COLO668 (cell line): Measurements from ENCODE around the gene CLDN6.

Source experiments
- DNase-seq: peaks from one replicate; lab custom pipeline; 2025; ENCODE audit not compliant: unreplicated experiment; lab: John Stamatoyannopoulos, UW

The CLDN6 gene

DNA sequence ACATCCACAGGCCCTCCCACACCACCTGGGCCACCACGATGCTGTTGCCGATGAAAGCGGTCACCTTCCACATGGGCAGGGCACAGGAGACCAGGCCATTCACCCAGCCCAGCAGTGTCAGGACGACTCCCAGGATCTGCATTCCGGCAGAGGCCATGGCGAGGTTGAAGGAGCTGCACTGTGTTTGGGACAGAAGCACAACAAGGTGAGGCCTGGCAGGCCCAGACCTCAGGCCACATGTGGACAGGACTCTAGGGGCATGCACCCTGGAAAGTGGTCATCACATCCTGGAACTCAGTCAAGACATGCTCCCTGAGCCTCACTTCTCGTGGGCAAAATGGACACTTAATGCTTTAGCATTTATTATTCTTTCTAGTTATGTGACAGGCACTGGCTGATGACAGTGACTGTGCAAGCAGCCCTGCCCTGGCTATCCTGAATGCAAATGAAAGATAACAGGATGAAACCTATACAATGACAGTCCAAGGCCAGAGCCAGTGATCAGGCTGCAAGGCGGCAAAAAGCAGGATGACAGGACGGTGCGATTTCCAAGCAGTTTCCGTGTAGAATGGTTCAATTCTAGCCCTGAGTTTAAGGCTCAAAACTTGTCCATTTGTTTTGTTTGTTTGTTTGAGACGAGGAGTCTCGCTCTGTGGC lies 2.0 kb downstream of the CLDN6 start:
- no peak for DNase-seq

DNA sequence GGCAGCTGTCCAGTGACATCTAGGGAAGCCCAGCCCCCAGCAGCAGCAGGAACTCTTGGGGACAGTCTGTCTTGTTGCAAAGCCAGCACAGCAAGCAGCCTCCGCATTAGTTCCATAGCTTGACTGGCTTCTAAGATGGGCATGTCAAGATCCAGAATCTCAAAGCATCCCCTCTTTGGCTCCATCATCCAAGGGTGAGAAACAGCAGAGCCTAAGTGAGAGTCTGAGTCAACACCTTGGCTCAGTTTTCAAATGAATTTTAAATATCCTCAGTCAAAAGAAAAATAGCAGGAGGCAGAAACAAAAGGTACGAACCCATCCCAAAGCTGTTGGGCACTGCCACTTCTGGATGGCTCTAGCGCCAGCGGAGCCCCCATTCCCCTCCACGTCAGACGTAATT lies 3.0 kb downstream of the CLDN6 start:
- DNase-seq = no peak

DNA sequence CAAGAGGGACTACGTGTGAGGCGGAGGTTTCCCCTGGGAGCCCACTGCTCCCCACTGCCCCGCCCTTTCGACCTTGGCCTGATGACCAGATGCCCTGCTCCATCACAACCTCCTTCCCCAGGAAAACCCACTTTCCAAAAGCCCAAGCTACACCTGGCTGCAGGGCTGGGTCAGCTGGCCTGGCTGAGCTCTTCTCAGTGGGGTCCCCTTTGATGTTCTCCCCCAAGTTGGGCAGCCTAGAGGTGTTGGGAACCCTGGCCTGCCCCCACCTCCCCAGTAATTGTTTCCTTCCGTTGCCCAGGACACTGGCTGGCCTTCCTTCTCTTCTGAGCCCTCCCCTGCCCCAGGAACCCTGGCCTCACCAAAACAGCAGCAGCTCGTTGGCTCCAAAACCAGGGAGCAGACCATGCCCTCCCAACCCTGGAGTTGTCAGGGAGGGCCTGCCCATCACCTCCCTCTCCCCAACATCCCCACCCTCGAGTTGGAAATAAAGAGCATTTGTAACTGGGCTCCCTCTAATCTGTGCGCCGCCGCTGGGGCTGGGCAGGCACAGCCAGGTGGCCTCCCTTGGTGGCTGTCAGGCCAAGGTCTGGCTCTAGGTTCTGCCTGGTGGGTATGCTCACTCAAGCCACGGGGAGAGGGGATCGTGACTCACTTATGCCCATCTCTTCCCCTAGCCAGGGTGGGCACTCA lies 3.8 kb downstream of the CLDN6 start:
- no peak for DNase-seq

DNA sequence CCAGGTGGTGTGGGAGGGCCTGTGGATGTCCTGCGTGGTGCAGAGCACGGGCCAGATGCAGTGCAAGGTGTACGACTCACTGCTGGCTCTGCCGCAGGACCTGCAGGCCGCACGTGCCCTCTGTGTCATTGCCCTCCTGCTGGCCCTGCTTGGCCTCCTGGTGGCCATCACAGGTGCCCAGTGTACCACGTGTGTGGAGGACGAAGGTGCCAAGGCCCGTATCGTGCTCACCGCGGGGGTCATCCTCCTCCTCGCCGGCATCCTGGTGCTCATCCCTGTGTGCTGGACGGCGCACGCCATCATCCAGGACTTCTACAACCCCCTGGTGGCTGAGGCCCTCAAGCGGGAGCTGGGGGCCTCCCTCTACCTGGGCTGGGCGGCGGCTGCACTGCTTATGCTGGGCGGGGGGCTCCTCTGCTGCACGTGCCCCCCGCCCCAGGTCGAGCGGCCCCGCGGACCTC lies 4.5 kb downstream of the CLDN6 start:
- DNase-seq = peak; percentile 28

DNA sequence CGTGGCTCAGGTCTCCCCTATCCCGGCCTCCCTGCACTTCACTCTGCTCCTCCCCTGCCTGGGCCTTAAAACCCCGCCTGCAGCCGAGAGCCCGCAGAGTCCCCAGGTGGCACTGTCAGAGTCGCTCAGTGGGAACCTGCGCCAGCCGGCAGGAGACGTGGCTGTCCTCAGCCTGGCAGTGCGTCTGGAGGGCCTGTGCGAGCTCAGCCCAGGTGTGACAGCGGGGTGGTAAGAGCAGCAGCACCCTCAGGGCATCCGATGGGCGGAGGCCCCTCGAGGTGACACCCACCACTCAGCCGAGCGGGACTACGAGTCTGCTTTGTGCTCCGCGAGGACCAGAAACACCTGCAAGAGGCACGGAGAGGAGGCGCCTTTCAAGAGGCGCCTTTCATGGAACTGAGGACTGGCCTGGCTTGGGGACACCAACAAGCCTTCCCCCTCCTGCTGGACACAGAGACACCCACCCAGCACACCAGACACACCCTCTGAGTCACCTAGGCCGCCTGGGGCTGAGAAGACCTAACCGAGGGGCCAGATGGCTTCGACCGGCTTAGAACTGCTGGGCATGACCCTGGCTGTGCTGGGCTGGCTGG lies 5.1 kb downstream of the CLDN6 start, which contains the start of gene CLDN9:
Gene CLDN9, plus strand, starts transcription at position 96 of the 593 bp plus-strand sequence. Its CDS starts 440 bp downstream, at position 536.
- DNase-seq = peak; percentile 90

DNA sequence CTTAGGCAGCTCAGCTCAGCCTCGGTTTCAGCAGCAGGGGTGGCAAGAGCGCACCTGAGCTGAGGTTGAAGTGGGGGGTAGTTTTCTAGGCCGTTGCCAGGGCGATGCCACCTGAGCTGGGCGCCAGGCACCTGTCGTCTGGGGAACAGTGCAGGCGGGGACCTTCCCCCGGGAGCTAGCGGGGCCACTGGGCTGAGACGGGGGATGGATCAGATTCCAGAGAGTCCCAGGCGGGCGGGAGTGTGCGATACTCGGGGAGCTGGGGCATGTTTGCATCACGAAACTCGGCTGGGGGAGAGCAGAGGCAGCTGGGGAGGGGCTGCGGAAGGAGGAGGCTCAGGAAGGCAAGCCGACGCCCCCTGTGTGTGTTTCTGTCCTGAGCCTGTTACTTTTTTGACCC lies 5.7 kb downstream of the CLDN6 start:
- peak; percentile 92 for DNase-seq

DNA sequence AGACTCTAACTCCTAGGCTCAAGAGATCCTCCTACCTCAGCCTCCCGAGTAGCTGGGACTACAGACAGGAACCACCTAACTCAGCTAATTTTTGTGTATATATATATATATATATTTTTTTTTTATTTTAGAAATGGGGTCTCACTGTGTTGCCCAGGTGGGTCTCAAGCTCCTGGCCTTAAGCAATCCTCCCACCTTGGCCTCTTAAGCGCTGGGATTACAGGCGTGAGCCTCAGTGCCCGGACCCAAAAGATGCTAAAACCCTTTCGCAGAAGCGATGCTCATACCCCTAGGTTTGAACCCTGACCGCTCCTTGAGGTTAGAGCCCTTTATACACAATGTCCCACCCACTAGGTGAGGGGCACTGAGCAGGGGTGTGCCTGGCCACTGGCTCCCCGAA lies 7.5 kb downstream of the CLDN6 start:
- no peak for DNase-seq

DNA sequence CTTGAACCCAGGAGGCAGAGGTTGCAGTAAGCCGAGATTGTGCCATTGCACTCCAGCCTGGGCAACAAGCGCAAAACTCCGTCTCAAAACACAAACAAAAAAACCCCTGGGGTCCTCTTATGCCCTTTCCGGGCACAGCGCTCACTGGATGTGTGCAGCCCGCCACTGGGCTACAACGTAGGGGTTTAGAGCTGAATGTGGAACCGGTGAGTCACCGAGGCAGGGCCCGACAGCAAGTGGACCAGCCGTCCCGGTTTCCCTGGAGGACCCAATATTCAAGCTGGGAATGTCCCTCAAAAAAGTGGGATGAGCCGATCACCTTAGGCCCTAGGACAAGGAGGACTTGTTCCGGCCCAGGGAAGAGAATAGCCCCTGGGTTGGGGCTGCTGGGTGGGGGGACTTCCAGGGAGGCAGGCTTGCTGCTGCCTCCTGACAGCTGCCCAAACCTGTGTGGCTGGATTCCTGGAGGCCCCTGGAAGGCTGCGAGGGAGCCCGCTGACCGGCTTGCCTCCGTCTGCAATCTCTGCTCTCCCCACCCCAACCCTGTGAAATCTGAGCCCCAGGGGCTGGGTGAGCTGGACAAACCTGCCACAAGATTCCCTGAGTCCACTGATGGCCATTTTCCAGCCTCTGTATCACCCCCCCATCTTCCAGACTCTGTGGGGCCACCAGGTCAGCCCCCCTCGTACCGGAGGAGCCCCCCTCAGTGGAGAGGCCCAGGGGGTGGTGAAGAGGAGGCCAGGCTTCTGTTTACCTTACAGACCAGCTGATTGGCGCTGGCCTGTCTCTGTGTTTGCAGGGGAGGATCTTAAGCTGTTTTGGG lies 8.2 kb downstream of the CLDN6 start:
- DNase-seq = peak; percentile 70

DNA sequence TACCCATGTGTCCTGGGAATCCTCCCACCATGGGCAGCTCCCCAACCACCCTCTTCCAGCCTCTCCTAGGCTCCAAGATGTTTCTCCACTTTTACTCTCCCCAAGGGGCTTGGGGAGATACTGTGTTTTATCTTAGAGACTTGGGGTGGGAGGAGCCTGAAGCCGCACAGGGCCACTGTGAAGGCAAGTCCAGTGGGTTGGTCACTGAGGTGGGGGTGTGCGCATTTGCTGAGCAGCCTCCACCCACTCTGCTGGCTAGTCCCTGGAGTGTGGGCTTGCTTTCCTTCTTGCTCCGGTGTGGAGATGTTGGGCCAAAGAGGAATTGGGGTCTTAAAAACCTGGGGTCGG lies 9.3 kb downstream of the CLDN6 start:
- DNase-seq = no peak

DNA sequence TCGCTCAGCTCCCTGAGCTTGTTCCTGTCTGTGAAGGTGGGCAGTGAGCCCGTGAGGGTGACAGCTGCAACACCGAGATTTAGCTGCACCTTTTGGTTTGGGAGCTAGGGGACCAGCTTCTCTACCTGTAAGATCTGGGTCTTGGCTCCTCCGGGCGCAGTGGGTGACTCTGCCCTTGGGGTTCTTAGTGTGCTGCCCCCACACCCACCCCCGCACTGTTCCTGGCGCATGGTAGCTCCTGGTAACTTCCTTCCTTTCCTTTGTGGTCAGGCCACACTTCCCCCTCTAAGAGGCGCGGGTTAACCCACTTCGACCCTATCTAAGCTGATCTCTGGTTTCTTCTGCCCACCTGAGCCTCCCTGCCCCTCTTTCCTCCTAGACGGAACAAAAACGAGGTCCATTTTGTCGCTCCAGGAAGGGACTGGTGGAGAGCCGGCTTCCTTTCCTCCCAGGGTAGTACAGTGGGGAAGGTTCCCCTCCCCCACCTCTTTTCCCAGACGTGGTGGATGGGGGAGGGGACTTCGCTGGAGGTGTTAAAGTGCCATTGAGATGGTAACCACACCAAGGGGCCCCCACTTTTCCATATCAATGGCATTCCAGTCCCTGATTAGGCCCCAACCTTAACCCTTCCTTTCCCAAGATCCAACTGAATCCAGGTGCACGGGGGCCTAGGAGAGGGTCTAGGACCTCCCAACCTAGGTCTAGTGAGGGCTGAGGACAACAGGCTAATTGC lies 9.9 kb downstream of the CLDN6 start:
- DNase-seq = no peak

DNA sequence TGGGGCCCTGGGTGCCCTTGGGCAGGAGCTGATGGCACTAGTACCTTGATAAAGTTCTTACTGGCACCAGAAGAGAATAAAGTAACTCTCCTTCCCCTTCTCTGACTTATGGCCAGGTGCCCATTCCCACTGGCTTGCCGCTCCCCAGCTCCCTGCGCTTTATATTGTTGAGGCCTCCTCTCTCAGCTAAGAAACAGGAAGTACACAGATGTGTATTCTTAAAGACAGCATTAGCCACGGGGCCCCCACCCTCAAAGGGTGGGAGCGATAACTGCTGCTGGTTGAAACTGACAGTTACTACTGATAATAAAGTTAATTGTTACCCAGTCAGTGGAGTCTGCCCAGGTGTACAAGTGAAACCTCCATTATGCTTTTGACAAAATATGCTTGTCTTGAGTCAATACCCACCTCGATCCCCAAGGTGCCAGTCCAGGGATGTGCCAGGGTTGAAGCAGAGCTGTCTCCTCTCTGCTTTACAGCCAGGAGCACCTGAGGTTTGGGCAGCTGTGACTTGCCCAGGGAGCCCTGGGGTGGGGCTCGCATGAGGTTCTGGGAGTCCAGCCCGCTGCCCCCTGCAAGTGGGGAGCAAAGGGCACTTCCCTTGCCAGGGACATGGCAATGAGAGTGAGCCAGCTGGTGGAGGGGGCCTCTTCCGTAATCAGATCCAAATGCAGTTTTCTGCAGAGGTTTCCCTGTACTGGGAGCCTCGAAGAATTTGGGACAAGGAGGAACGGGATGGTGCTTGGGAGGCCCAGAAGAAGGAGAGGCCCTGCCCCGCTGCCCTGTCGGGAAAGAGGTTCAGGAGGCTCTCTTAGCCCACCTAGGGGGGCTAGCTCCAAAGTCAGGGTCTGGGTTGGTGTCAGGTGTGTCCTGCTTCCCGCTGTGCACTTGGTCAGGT lies 10.7 kb downstream of the CLDN6 start:
- no peak for DNase-seq

DNA sequence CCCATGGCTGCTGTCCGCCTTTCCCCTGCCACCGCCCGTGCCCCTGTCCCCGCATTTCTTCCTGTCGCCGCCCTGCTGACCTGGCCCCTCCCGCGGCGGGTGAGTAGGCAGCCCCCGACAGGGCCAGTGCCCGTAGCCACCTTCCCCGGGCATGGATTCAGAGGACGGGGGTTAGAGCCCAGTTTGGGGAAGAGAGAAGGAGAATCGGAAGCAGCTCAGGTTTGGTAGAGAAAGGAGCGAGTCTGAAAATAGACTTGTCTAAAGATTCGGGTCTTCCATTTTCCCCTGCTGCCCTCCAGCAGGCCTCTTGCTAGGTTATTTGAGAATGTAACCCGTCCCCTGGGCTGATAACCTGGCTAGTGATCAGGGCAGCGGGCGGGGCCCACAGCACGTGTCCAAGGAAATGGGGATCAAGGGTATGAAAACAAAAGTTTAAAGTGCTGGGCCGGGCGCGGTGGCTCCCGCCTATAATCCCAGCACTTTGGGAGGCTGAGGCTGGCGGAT lies 13.2 kb downstream of the CLDN6 start:
- peak; percentile 42 for DNase-seq

DNA sequence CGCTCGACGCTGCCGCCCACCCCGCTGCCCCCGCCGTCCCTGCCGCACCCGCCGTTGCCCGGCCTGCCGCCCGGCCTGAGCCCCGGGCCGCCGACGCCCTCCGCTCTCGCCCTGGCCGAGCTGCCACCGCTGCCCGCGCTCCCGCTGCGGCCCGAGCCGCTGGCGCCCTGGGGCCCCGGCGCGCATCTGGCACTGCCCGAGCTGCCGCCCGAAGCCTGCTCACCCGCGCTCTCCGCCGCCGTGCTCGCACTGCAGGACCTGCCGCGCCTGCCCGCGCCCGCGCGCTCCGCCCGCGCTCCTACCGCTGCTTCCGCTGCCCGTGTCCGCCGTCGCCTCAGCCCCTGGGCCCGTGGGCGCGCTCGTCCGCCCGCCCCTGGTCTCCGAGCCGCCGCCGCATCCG lies 13.7 kb downstream of the CLDN6 start:
- DNase-seq = peak; percentile 65

DNA sequence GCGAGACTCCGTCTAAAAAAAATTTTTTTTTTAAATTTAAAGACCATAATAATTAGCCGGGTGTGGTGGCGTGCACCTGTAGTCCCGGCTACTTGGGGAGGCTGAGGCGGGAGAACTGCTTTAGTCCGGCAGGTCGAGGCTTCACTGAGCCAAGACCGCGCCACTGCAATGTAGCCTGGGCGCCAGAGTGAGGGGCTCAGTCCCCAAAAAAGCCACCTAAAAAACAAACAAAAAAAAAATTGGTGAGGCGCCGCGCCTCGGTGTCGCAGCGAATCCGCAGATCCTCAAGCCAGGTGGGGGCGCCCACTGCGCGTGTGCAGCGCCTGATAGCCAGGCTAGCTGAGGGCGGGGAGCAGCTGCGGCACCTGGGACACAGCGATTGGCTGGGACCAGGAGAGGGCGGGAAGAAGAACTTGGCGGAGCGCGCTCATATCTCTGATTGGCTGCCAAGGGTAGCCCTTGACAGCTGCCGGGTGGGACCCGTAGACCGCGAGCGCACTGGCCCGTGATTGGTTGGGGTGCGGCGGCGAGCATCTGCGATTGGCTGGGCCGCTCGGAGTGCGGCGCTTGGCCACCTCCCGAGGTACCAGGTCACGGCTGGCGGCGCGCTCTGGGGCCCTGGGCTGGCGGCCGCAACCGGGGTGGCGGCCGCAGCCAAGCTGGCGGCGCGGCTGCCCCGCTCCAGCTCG lies 14.3 kb downstream of the CLDN6 start:
- DNase-seq = peak; percentile 98

DNA sequence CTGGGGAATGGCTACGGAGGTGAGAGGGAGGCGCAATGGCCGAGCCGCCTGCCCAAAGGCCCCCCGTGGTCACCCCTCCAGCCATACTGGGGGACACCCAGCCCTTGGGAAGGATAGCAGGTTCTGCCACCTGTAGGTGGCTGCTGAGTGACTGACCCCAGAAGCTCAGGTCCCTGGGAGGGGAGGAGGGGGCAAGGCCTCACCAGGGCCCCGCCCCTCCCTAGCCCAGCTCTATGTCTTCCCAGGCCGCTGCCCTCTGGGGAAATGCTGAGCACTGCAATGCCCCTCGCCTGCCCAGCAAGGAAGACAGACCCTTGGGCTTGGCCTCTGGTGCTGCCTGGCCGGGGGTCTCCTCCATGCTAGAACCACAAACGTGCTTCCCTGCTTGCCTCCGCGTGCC lies 16.7 kb downstream of the CLDN6 start:
- DNase-seq = no peak

DNA sequence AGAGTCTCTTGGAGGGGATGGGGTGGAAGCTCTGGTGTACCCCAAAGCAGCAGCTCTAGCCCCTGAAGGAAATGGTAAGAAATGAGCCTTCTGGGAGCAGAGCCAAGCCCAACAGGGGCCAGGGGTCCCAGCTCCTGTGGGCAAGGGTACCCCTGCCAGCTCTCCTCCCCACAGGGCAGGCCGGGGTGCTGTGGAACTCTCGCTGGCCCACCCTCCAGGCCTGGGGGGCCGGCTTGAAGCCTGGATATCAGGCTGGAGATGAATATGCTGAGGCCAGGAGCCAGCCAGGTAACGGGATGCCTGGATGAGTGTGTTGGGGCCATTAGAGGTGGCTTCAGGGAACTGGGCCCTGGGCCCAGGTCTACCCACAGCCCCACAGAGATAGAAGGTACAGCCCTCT lies 17.4 kb downstream of the CLDN6 start:
- no peak for DNase-seq

DNA sequence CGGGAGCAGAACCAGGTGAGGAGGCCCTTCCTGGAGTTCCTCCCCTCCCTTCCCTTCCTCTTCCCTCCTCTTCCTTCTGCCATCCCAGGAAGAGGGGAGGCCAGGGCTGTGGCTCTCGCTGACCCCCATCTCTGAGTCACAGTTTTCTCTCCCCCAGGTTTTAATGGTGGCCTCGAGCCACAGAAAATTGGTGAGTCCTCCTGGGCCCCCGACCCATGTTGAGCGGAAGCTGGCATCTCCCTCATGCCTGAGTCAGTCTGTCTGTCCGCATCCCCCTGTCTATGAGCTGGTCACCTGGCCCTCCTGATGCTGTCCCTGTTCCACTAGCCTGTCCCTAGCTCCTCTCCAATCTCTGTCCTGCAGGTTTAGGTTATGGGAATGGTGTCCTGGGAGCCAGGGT lies 18.1 kb downstream of the CLDN6 start:
- no peak for DNase-seq

DNA sequence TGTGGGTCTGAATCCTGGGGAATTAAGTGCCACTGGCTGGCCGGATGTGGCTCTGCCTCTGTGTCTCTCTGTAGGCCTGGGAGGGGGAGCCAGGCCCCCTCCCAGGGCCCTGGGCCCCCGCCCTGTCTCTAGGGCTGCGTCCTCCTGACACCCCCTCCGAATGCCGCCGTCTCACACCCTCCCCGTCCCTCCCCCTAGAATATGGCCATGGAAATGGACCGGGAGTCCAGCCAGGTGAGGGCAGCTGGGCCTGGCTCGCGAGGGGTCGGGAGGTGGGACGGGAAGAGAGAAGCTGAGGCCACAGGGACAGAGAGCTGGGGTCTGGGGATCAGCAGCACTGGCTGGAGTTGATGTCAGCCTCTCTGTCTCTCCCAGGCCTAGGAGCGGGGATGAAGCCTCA lies 21.7 kb downstream of the CLDN6 start:
- no peak for DNase-seq
